K562 (cell line): ENCODE data around the gene STYX. TPM values are rescaled to one million over a fixed set of nuclear protein-coding genes. Genes with fewer than 3 reads are reported as not detected.
A peak's percentile ranks its signal among the peaks of the same experiment; 100 is the strongest.

Experiments
- AFF4 ChIP-seq: sonication (generic); formaldehyde crosslinking; IDR thresholded peaks from 2 replicates; pipeline ENCODE4 v1.8.0; 2023; ENCODE audit warnings: mild to moderate bottlenecking, missing genetic modification reagents
- CC2D1A ChIP-seq: fragments of 450-650 bp; IDR thresholded peaks from 2 replicates; pipeline ENCODE4 v1.6.1; 2017; ENCODE audit warnings: mild to moderate bottlenecking
- CREB1 ChIP-seq, 2 experiments: sonication (generic) in 1 of 2; formaldehyde crosslinking in 1 of 2; IDR thresholded peaks; 2 replicates each; pipeline versions ENCODE4 v1.6.1 to v1.8.0; 2012 to 2022; ENCODE audit warnings: inconsistent platforms in 1 of 2, mild to moderate bottlenecking in 1 of 2, missing genetic modification reagents in 1 of 2, moderate library complexity in 1 of 2
- HMG20A ChIP-seq: fragments of 450-650 bp; formaldehyde crosslinking; conservative IDR thresholded peaks from 2 replicates; pipeline ENCODE4 v1.4.0; 2020; ENCODE audit warnings: mild to moderate bottlenecking, mixed read lengths
- LARP7 ChIP-seq: fragments of 450-650 bp; IDR thresholded peaks from 2 replicates; pipeline ENCODE4 v1.6.1; 2016
- MYC ChIP-seq, 2 experiments: fragments of 250-450 bp in 1 of 2; sonication (Bioruptor Pico) in 1 of 2; IDR thresholded peaks; 2 replicates each; pipeline versions ENCODE4 v1.5.1 to v1.6.1; 2012 to 2021; ENCODE audit warnings: low read depth in 2 of 2, borderline replicate concordance in 1 of 2, improper control_type of control experiment in 1 of 2, low read length in 1 of 2, mild to moderate bottlenecking in 1 of 2, moderate library complexity in 1 of 2
- NR3C1 ChIP-seq: sonication (generic); formaldehyde crosslinking; IDR thresholded peaks from 2 replicates; pipeline ENCODE4 v1.8.1; 2022; ENCODE audit warnings: missing genetic modification reagents
- POLR2A ChIP-seq: fragments of 450-650 bp; conservative IDR thresholded peaks from 2 replicates; pipeline ENCODE4 v1.6.1; 2016
- PRDM10 ChIP-seq: fragments of 450-650 bp; IDR thresholded peaks from 2 replicates; pipeline ENCODE4 v1.6.1; 2018; ENCODE audit not compliant: partially characterized antibody
- ZBTB33 ChIP-seq: sonication (generic); formaldehyde crosslinking; IDR thresholded peaks from 2 replicates; pipeline ENCODE4 v1.8.1; 2023; ENCODE audit warnings: mild to moderate bottlenecking, missing genetic modification reagents
- polyA plus RNA-seq, 8 experiments: library from polyadenylated mRNA; depleted of rRNA in 4 of 8; stranded (reverse) in 5 of 8; unstranded in 3 of 8; fragments of >200 nt; fragmentation: Nextera tagmentation in 2 of 8; fragmentation: Illumina TruSeq in 1 of 8; extraction: Ambion mirVana in 2 of 8; extraction: Trizol in 1 of 8; gene quantifications; 2 replicates each; pipeline versions ENCODE4 v1.2.1 to v1.2.3, GENCODE V29; 2011 to 2014; ENCODE audit warnings: inconsistent platforms in 1 of 8, missing spikeins in 1 of 8
- total RNA-seq, 7 experiments: library from RNA; depleted of rRNA in 6 of 7; stranded (reverse); fragments of >200 nt in 6 of 7; fragmentation: Illumina TruSeq in 2 of 7; extraction: Trizol in 2 of 7; gene quantifications; 2 replicates each; pipeline versions ENCODE4 v1.2.1 to v1.2.3, GENCODE V29; 2011 to 2021; ENCODE audit warnings: low replicate concordance in 1 of 7

The STYX gene
- total and polyA plus RNA-seq, 9 of the 15 experiments (the other 6 are each of a cell fraction or from before 2014, with no cell fraction given), result 5.0 to 15.4 (median 10.6) TPM

GRCh38 chr14:52729925-52730708, at the start of gene STYX (continued):
- TF ChIP-seq ZBTB33 (CRISPR knock-in tag), result no peak
- TF ChIP-seq MYC (IDR thresholded peaks at IDR 0.05; ENCODE audit: low read depth, low read length), result no peak
- no peak for TF ChIP-seq MYC (CRISPR knock-in tag; IDR thresholded peaks at IDR 0.05; ENCODE audit: borderline replicate concordance, low read depth)
- TF ChIP-seq HMG20A (CRISPR knock-in tag), result no peak
- peak; percentile 86 for TF ChIP-seq POLR2A
- TF ChIP-seq NR3C1 (CRISPR knock-in tag), result no peak
- 0 out of 2 replicates have a peak, but pooled peaks have one; percentile 44 for TF ChIP-seq AFF4
- no peak for TF ChIP-seq CC2D1A
- TF ChIP-seq CREB1 (IDR thresholded peaks at IDR 0.05), result peak; percentile 51; the same call in 1 of the 2 replicates
- TF ChIP-seq CREB1 (CRISPR knock-in tag; IDR thresholded peaks at IDR 0.05), result peak; percentile 62; the same call in 1 of the 2 replicates
- TF ChIP-seq LARP7, result no peak
- TF ChIP-seq PRDM10, result no peak
